T-helper 1 cell treated with Interleukin-12 subunit alpha and Interleukin-12 subunit beta and Interleukin-4 antibody, amounts not matched to agents 30 ng/mL and 1 ng/mL, for 36 hours (primary cell): ENCODE measurements around the gene UBE2I. TPM values are rescaled to one million over a fixed set of nuclear protein-coding genes. Genes with fewer than 3 reads are reported as not detected.

Experiments used
- intact Hi-C: fragments of 100-400 bp; cut with micrococcal nuclease; formaldehyde crosslinking; loops from one replicate; pipeline ENCODE4 v1.15.1; 2024
- total RNA-seq: library from RNA; stranded (reverse); gene quantifications from 2 replicates; pipeline ENCODE4 v1.2.3, GENCODE V29; 2022

UBE2I gene
- total RNA-seq, 1 donor from 2014 or later = 224 TPM

DNA sequence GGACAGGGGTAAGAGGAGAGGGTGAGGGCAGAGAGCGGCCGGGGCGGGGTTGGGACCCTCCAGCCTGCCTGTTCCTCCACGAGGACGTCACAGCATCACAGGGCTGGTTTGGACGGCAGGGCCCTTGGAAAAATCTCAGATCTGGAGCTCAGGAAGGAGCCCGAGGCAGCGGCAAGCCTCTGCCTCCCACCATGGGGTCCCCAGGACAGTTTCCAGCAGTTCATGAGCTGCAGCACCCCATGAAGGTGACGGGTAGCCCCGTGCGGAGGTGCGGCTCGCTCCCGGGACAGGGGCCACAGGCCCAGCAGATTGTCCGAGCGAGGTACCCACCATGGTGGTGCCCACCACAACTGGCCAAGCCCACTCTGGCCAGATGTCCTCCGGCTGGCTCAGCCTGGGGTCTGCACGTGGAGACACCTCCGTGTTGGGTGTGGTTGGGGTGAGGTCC lies 32.3 kb upstream of the UBE2I start:
- intact Hi-C loops = no loop called here

DNA sequence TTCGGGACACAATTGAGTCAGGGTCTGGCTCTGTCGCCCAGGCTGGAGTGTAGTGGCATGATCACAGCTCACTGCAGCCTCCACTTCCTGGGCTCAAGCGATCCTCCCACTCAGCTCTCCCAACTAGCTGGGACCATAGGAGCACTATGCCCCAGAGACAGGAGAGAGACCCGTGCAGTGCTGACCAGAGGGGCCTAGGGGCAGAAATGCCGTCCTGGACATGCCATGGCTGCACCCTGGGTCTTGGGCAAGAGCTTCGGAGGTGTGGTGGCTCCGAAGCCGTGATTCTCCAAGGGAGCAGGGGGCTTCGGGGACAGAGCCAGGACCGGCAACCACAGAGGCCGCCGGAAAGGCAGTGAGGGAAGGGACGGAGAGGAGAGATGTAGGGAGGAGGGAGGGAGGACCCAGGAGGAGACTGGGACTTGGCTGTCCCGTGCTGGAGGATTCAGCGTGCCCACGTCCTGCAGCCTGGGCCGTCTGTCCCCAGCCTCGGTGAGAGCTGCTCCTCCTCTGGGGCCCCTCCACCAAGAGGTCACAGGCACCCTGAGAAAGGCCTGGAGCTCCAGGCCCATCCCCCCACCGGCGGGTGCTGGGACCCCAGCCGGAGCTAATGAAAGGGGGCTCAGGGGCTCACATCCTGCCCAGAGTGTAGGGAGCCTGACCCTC lies 31.7 kb upstream of the UBE2I start:
- intact Hi-C loops = no loop called here

GRCh38 chr16:1278477-1278876 lies 31.0 kb upstream of the UBE2I start:
- intact Hi-C loops = no loop called here

- intact Hi-C loops = no loop called here
These were observed 30.1 kb upstream of the UBE2I start for GRCh38 chr16:1279081-1279944.

GRCh38 chr16:1279945-1280589 lies 29.4 kb upstream of the UBE2I start:
- intact Hi-C loops = no loop called here

DNA sequence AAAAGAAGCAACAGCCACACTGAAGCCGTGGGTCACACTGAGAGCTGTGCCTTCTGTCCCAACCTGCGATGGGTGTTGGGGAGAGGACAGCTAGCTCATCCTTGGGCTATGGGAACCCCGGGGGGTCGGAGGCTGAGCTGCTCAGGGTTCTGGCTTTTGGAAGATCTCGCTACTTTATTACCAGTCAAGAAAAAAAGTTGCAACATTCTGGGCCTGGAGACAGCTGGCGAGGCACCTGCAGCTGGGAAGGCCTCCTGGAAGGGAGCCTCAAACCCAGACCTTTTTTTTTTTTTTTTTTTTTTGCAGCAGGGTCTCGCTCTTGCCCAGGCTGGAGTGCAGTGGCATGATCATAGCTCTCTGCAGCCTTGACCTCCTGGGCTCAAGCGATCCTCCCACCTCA lies 28.7 kb upstream of the UBE2I start:
- intact Hi-C loops = no loop called here

DNA sequence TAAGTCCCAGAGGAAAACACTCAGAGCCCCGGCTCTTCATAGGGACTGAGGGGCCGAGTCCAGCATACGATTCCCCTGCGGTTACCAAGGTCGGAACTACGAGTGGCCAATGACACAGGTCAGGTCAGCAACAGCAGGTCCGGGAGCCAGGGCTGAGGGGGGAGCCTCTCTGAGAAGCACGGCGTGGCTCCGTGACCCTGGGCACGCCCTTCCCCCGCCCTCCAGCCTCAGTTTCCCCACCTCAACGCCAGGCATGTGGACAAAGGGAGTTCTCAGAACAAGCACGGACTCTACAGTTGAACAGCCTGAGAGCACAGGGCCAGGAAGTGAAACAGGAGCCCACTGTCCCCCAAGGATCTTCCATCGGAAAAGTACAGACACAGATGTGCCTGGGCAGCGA lies 27.9 kb upstream of the UBE2I start:
- intact Hi-C loops = no loop called here

- intact Hi-C loops = no loop called here
These were observed 27.0 kb upstream of the UBE2I start for GRCh38 chr16:1282324-1282973.

DNA sequence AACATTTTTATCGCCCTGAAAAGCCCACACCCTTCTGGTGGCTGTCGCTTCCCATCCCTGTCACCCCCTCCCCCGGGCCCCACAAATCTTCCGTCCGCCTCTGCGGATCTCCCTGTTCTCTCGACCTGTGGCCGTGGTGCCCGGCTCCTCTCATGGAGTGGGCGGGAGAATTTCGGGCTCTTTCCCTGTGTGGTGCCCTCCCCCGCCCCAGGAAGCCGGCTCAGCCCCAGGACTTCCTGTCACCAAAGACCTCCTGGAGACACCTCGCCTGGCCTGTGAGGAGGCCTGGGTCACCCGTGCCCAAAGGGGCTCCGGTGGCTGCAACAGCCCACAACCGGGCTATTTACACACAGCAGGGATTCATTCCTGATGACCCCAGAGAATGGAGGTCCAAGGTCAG lies 26.1 kb upstream of the UBE2I start:
- intact Hi-C loops = no loop called here

DNA sequence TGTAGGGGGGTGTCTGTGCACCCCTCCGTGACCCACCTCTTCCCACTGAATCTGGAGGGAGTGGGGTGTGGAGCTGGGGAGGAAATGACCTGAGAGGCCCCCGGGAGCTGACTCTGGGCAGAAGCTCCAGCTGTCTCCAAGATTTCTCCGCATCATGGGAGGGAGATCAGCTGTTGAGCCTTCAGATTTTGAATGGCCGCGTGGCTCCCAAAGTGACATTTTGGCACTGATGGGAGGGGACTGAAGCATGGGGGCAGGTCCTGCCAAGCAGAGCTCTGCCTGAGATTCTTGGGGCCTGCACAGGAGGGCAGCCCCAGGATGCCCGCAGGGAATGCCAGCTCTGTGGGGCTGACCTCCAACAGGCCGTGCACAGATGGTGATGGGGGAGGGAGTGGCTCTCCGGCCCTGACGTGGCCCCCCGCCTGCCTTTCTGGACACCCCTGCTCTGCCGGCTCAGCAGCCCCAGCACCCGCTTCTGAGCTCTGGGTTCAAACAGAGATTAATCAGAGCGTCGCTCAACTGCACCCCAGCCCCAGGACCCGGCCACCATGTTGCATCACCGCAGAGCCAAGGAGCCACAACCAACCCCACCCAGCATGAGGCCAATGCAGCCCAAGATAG lies 25.3 kb upstream of the UBE2I start:
- intact Hi-C loops = no loop called here

DNA sequence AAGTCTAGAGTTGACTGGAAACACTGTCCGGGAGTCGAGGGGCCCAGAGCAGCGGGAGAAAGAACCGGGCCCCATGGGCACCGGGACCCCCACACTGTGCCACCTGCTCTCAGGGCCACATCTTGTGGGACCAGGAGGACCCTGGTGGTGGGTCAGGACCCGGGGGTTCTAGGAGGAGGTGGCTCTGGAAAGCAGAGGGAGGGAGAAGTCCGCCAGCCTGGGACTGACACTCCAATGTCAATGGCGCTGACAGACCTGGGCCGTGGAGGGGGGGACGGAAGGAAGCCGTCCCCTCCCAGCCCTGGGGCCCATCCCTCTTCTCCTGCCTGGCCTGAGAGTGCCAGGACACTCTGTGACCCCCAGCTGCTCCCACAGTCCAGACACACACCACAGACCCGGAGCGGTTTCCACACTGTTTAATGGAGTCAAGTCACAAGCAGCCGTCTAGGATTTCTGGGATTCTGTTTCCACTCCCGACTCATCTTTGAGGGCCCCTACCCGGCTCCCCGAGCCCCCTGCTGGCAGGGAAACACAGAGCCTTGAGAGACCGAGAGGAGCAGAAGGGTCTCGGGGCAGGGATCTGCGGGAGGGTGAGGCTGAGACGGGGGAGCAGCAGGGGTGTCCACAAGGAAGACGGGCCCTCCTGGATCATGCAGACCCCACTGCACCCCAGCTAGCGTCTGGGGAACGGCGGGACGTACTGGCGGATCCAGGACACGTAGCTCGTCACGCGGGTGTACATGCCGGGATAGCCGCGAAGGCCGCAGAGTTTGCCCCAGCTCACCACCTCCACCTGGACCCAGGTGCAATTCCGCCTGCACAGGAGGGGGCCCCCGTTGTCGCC lies 23.5 kb upstream of the UBE2I start:
- intact Hi-C loops = no loop called here

GRCh38 chr16:1286513-1287094 lies 22.8 kb upstream of the UBE2I start:
- intact Hi-C loops = no loop called here

- intact Hi-C loops = no loop called here
These were observed 21.3 kb upstream of the UBE2I start for GRCh38 chr16:1287982-1288670.

DNA sequence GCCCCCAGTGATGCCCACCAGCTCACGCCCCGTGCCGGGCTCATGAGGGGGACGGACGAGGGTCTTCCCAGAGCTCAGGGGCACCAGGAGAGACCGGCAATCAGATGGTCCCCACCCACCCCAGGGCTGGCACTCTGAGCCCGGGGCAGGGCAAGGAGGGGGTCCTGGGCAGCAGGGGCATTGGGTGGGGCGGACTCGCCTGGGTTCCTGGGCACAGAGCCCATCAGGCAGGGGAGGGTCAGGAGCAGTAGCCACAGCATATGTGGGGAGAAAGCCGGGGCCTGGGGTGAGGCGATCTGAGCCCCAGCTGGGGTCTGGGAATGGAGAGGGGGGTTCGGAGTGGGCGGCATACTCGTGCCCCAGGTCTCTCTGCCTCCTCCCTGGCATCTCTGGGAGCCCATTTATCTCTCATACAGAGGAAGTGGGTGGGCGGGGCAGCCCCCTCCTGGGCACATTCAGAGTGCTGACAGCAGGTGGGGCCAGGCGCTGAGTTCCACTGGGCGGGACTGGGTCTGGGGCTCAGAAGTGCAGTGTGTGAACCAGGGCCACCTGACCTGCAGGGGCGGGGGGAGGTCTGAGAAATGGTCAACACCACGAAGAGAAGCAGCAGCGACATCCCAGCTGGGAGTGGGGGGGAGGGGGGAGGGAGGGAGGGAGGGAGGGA lies 20.5 kb upstream of the UBE2I start:
- intact Hi-C loops = no loop called here

- intact Hi-C loops = no loop called here
These were observed 20.0 kb upstream of the UBE2I start for GRCh38 chr16:1289477-1289866.

DNA sequence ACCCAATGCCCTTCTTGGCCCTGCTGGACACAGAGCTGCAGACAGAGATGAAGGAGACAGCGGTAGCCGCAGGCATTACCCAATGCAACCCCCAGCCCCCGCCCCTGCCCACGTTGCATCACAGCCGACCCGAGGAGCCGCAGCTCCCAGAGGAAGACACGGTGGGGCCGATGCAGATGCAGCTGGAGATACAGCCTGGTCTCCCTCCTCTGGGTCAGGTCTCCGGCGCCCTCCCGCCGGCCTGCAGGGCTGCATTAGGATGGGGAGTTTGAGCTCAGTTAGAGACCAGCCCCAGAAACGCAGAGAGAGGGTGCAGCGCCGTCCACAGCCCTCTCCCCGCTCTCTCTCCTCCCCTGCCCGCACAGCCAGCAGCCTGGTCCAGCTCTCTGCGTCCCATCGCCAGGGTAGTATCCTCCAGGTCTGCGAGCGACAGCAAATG lies 19.4 kb upstream of the UBE2I start:
- intact Hi-C loops = no loop called here

GRCh38 chr16:1290860-1291575 lies 18.4 kb upstream of the UBE2I start:
- intact Hi-C loops = no loop called here

DNA sequence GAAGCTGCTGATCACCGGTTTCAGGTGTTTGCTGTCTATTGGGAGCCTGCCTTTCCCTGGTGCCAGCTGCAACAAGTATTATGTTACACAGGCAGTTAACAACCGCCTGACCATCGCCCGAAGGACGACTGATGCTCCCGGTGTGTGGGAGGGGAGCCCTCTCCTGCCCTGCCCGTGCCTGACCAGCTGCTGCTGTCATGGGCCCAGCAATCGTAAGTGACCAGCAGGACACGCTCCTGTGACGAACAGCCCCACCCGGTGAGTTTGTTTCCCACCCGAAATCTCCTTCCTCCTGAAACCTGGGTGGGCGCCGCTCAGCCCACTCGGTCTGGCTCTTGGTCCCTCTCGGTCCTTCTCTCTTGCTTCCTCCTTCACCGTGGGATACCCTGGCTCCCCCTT lies 17.9 kb upstream of the UBE2I start:
- intact Hi-C loops = no loop called here
